GM18868 (cell line): Measurements from ENCODE around the gene ANK3.
"Not testable (repeated sequence)": the region's sequence is repeated elsewhere in the genome, so short reads cannot be mapped to it uniquely, and the experiment has no call there.

Experiments used
- ATAC-seq: cut with Tn5 transposase; IDR thresholded peaks from one replicate; pipeline ENCODE4 v1.9.1; 2021; ENCODE audit warnings: mild to moderate bottlenecking, moderate library complexity; ENCODE audit not compliant: unreplicated experiment

ANK3 gene

DNA sequence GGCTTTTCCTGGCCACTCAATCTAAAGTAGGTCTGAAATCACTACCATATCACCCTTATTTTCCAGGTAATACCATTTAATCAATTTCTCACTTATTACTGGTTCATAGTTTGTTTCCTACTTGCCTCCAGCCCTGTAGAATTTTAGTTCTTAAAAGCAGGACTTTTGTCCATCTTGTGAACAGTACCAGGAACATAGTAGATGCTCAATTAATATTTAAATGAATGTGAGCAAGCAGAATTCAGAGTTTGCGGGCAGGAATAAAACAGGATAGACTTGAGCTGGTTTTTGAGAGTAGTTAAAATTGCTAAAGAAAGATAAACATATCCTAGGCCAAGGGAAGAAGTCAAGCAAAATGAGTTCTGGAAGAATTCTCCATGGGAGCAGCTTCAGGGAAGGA, 77.9 kb downstream of the ANK3 start:
- no peak for ATAC-seq

DNA sequence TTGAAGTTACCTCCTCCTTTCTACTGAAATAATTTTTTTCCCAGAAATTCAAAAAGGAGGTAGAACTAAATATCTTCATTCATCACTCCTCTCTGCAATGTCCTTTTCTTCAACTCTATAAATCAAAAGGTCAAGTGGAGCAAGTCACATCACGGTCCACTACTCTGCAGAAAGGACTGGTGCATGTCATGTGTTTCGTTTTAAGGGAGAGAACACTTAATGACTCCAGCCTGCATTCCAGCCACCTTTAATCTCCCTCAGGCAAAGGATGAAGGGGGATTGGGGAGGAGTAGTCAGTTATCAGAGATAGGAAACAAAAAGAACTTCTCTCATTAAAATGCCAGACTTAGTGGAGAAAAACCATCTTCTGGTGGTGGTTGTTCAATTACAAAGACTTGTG, 78.9 kb downstream of the ANK3 start:
- ATAC-seq = no peak

- no peak for ATAC-seq
Measured at GRCh38 chr10:60309891-60310290, 79.8 kb downstream of the ANK3 start.

DNA sequence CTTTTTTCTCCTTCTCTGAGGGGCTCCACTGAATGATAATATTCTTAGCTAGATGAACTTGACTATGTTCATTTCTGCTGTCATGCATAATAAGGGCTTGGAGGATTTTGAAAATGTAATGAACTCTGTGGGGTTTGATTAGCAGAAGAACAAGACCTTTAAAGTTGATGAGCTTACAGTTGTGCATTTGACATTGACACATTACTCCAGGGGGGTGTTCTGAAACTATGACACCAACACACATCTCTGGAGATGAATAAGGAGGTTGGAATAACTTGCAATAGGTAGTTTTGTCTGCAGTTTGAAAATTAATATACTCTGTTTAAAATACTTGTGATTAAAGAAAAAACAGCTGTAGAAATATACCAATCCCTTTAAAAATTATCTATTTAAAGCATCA, 80.3 kb downstream of the ANK3 start:
- ATAC-seq = no peak

GRCh38 chr10:60305380-60305892, 84.2 kb downstream of the ANK3 start:
- ATAC-seq = no peak

- no peak for ATAC-seq
Measured at GRCh38 chr10:60304829-60305379, 84.8 kb downstream of the ANK3 start.

DNA sequence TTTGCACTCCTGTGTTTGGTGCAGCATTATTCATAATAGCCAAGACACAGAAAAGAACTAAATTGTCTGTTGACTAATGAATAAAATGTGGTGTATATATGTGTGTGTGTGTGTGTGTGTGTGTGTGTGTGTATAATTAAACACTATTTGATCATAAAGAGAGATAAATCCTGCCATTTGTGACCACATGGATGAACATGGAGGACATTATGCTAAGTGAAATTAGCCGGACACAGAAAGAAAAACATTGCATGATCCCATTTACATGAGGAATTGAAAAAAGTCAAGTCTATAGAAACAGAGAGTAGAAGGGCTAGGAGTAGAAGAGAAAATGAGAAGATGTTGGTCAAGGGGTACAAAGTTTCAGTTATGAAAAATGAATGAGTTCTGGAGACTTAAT, 85.9 kb downstream of the ANK3 start:
- ATAC-seq = no peak

GRCh38 chr10:60299961-60300883, 89.5 kb downstream of the ANK3 start:
- no peak for ATAC-seq

- ATAC-seq = no peak
Measured at GRCh38 chr10:60299390-60299778, 90.3 kb downstream of the ANK3 start.

GRCh38 chr10:60298408-60299389, 91.0 kb downstream of the ANK3 start:
- ATAC-seq = no peak

DNA sequence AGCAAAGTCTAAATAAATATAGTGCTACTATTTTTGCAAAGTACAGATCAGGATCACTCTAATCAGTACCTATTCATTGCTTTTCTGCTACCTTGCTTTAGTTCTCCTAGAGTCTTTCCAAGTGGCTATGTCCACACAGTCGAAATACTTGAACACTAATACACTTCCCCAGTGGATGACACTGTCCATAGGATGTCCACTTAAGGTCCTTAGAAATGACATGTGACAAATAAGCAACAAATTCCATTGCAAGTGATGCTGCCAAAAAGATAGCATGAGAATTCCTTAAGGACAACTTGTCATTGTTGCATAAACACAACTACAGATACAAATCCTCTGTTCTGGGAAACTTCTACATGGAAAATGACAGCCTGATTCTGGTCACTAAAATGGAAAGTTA, 93.6 kb downstream of the ANK3 start:
- ATAC-seq = no peak

GRCh38 chr10:60295028-60295937, 94.4 kb downstream of the ANK3 start:
- no peak for ATAC-seq

GRCh38 chr10:60293581-60294175, 96.0 kb downstream of the ANK3 start:
- ATAC-seq = no peak

GRCh38 chr10:60292998-60293397, 96.7 kb downstream of the ANK3 start:
- ATAC-seq = no peak

GRCh38 chr10:60292536-60292935, 97.1 kb downstream of the ANK3 start:
- ATAC-seq = not testable (repeated sequence)

- no peak for ATAC-seq
Measured at GRCh38 chr10:60291344-60291930, 98.2 kb downstream of the ANK3 start.

DNA sequence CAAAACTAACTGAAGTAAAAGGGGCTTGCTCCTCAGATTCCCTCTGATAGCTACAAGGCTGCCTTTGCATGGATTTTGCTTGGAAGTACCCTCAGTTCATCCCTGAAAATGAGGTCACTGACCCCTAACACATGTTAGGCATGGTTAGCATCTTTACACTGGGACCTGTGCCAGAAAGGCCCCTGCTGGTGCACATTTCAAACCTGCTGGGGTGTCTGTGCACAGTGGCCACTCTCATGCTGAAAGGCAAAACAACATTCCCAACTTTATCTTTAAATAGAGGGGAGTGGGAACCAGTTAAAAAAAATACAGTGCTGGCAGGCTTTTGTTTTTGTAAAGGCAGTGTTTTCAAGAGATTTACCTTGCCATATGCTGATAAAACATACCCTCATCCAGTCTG, 99.1 kb downstream of the ANK3 start:
- ATAC-seq = no peak

DNA sequence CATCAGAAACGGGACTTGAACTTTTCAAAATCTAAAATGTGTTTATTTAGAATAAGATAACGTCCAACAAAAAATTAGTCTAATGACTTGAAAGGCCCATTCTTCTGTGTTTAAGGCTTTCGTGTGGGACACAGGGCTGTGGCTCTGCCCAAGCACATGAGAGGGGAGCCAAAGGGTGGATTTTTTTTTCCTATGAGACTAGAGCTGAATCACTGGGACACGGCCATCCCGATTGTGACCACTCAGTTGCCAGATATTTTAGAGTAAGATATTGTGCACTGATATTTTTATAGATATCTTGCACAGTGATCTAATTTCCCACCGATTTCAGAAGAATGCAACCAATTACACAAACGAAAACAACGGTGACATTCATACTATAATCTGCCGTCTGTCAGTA, 99.9 kb downstream of the ANK3 start:
- ATAC-seq = no peak

DNA sequence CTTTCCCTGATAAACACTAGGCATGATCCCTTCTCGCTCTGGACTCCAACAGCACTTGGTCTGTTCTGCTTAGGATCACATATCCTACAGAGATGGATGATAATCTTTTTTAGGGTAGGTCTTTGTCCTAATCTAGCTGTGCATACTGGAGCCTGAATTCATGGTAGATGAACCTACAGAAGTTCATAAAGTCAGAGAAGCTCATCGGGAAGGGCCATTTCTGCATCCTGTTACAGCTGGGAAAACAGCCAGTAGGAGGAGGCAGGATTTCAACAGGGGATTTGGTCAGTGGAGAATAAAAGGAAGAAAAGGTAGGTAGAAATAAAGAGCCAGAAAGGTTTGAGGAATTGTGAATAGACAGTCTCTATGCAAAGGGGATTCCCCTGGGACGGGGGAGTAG, 101.4 kb downstream of the ANK3 start:
- ATAC-seq = no peak
